Fibroblast of mammary gland (primary cell): ENCODE measurements around the gene ANKFY1.

Experiments
- DNase-seq: peaks from one replicate; pipeline ENCODE4 v3.0.0-alpha.2; 2010; ENCODE audit warnings: low read depth
- H3K4me3 ChIP-seq: 2 replicates; pipeline ENCODE4 v1.5.1; 2011; ENCODE audit warnings: low read depth, mild to moderate bottlenecking, low read length, moderate library complexity; ENCODE audit not compliant: control insufficient read depth
- CTCF ChIP-seq: conservative IDR thresholded peaks from 2 replicates; pipeline ENCODE4 v1.5.1; 2011; ENCODE audit warnings: low read depth, low read length, inconsistent platforms; ENCODE audit not compliant: control insufficient read depth, insufficient read depth

The ANKFY1 gene

GRCh38 chr17:4135489-4135888, 128.3 kb downstream of the ANKFY1 start:
- H3K4me3 ChIP-seq: no peak overlapping the region
- TF ChIP-seq CTCF: no peak
- DNase-seq: no peak

GRCh38 chr17:4134721-4135120, 129.1 kb downstream of the ANKFY1 start:
- no peak overlapping the region for H3K4me3 ChIP-seq
- DNase-seq: no peak
- TF ChIP-seq CTCF: no peak

GRCh38 chr17:4130715-4131114, 133.1 kb downstream of the ANKFY1 start:
- peak; percentile 76 for DNase-seq
- TF ChIP-seq CTCF: no peak
- H3K4me3 ChIP-seq: no peak overlapping the region

- no peak overlapping the region for H3K4me3 ChIP-seq
- no peak for TF ChIP-seq CTCF
- peak; percentile 54 for DNase-seq
Measured at GRCh38 chr17:4127555-4127954, 136.2 kb downstream of the ANKFY1 start.

GRCh38 chr17:4125552-4125951, 138.2 kb downstream of the ANKFY1 start:
- no peak overlapping the region for H3K4me3 ChIP-seq
- no peak for TF ChIP-seq CTCF
- DNase-seq: no peak

GRCh38 chr17:4124999-4125398, 138.8 kb downstream of the ANKFY1 start:
- no peak overlapping the region for H3K4me3 ChIP-seq
- no peak for DNase-seq
- no peak for TF ChIP-seq CTCF

GRCh38 chr17:4120332-4120731, 143.4 kb downstream of the ANKFY1 start:
- no peak for TF ChIP-seq CTCF
- DNase-seq: no peak
- H3K4me3 ChIP-seq: no peak overlapping the region
